HepG2 (cell line): ENCODE results near the gene CARD16. TPM values are rescaled to one million over a fixed set of nuclear protein-coding genes. Genes with fewer than 3 reads are reported as not detected.
A peak's percentile ranks its signal among the peaks of the same experiment; 100 is the strongest.

Source experiments
- AFF4 ChIP-seq: sonication (generic); formaldehyde crosslinking; IDR thresholded peaks from 2 replicates; pipeline ENCODE4 v1.4.0; 2020; ENCODE audit warnings: missing genetic modification reagents
- CBFB ChIP-seq: sonication (generic); formaldehyde crosslinking; IDR thresholded peaks from 2 replicates; pipeline ENCODE4 v1.4.0; 2020; ENCODE audit warnings: missing genetic modification reagents
- CERS6 ChIP-seq: sonication (generic); formaldehyde crosslinking; IDR thresholded peaks from 2 replicates; pipeline ENCODE4 v1.5.0; 2020; ENCODE audit warnings: missing genetic modification reagents
- CHD2 ChIP-seq: IDR thresholded peaks from 2 replicates; pipeline ENCODE4 v1.6.1; 2011; ENCODE audit warnings: low read depth, low read length, improper control_type of control experiment
- EZH2 ChIP-seq: conservative IDR thresholded peaks from 2 replicates; pipeline ENCODE4 v1.6.1; 2012; ENCODE audit warnings: mild to moderate bottlenecking, low read depth, low read length, moderate library complexity
- GABPA ChIP-seq, 2 experiments: IDR thresholded peaks; 2 replicates each; pipeline ENCODE4 v1.6.1; 2011 to 2016; ENCODE audit warnings: low read depth in 2 of 2, low read length in 1 of 2, missing biosample characterization in 1 of 2, missing genetic modification characterization in 1 of 2
- MBD4 ChIP-seq: IDR thresholded peaks from 2 replicates; pipeline ENCODE4 v1.6.1; 2012; ENCODE audit warnings: low read length, inconsistent platforms, borderline replicate concordance
- PHF21A ChIP-seq: sonication (generic); formaldehyde crosslinking; IDR thresholded peaks from 2 replicates; pipeline ENCODE4 v1.5.0; 2020; ENCODE audit warnings: mild to moderate bottlenecking, missing genetic modification reagents
- PITX1 ChIP-seq: sonication (generic); formaldehyde crosslinking; IDR thresholded peaks from 2 replicates; pipeline ENCODE4 v1.5.1; 2020; ENCODE audit warnings: mild to moderate bottlenecking, missing genetic modification reagents
- PLRG1 ChIP-seq: fragments of 450-650 bp; conservative IDR thresholded peaks from 2 replicates; pipeline ENCODE4 v1.6.1; 2016
- SATB2 ChIP-seq: sonication (generic); formaldehyde crosslinking; IDR thresholded peaks from 2 replicates; pipeline ENCODE4 v1.5.0; 2020; ENCODE audit warnings: missing genetic modification reagents
- SMAD3 ChIP-seq: sonication (generic); formaldehyde crosslinking; IDR thresholded peaks from 2 replicates; pipeline ENCODE4 v1.4.0; 2020; ENCODE audit warnings: missing genetic modification reagents
- SNAI1 ChIP-seq: sonication (generic); formaldehyde crosslinking; IDR thresholded peaks from 2 replicates; pipeline ENCODE4 v1.5.0; 2020; ENCODE audit warnings: mild to moderate bottlenecking, missing genetic modification reagents, borderline replicate concordance
- SP2 ChIP-seq: sonication (generic); formaldehyde crosslinking; IDR thresholded peaks from 2 replicates; pipeline ENCODE4 v1.5.1; 2020; ENCODE audit warnings: mild to moderate bottlenecking, missing genetic modification reagents
- SSRP1 ChIP-seq: IDR thresholded peaks from 2 replicates; pipeline ENCODE4 v1.6.1; 2016; ENCODE audit warnings: control low read depth
- TCF7 ChIP-seq: sonication (generic); IDR thresholded peaks from 2 replicates; pipeline ENCODE4 v1.6.1; 2016; ENCODE audit warnings: antibody characterized with exemption, low read depth
- THYN1 ChIP-seq: sonication (generic); formaldehyde crosslinking; IDR thresholded peaks from 2 replicates; pipeline ENCODE4 v1.8.1; 2023; ENCODE audit warnings: low read depth, mild to moderate bottlenecking, moderate library complexity, missing genetic modification reagents, borderline replicate concordance
- ZGPAT ChIP-seq: IDR thresholded peaks from 2 replicates; pipeline ENCODE4 v1.6.1; 2016; ENCODE audit warnings: mild to moderate bottlenecking
- ZNF251 ChIP-seq: sonication (generic); formaldehyde crosslinking; IDR thresholded peaks from 2 replicates; pipeline ENCODE4 v1.9.0; 2021; ENCODE audit warnings: mild to moderate bottlenecking, missing genetic modification reagents
- ZNF354B ChIP-seq: sonication (generic); formaldehyde crosslinking; IDR thresholded peaks from 2 replicates; pipeline ENCODE4 v1.8.0; 2022; ENCODE audit warnings: mild to moderate bottlenecking, missing genetic modification reagents
- ZNF430 ChIP-seq: sonication (generic); formaldehyde crosslinking; IDR thresholded peaks from 2 replicates; pipeline ENCODE4 v1.9.0; 2021; ENCODE audit warnings: mild to moderate bottlenecking, missing genetic modification reagents
- ZNF615 ChIP-seq: sonication (generic); formaldehyde crosslinking; IDR thresholded peaks from 2 replicates; pipeline ENCODE4 v1.5.0; 2020; ENCODE audit warnings: mild to moderate bottlenecking, missing genetic modification reagents, borderline replicate concordance
- ZNF691 ChIP-seq: sonication (generic); formaldehyde crosslinking; IDR thresholded peaks from 2 replicates; pipeline ENCODE4 v1.4.0; 2020; ENCODE audit warnings: missing genetic modification reagents, low read depth, mild to moderate bottlenecking, borderline replicate concordance
- ZNF766 ChIP-seq: sonication (generic); formaldehyde crosslinking; IDR thresholded peaks from 2 replicates; pipeline ENCODE4 v1.5.0; 2020; ENCODE audit warnings: missing genetic modification reagents, borderline replicate concordance
- ZNF776 ChIP-seq: sonication (generic); formaldehyde crosslinking; IDR thresholded peaks from 2 replicates; pipeline ENCODE4 v1.4.0; 2020; ENCODE audit warnings: mild to moderate bottlenecking, missing genetic modification reagents
- ZNF792 ChIP-seq: IDR thresholded peaks from 2 replicates; pipeline ENCODE4 v1.6.1; 2016
- ZSCAN12 ChIP-seq: sonication (generic); formaldehyde crosslinking; IDR thresholded peaks from 2 replicates; pipeline ENCODE4 v1.9.0; 2021; ENCODE audit warnings: mild to moderate bottlenecking, missing genetic modification reagents
- polyA plus RNA-seq, 8 experiments: library from polyadenylated mRNA; depleted of rRNA in 3 of 8; stranded (reverse) in 7 of 8; unstranded in 1 of 8; fragments of >200 nt; fragmentation: Illumina TruSeq in 4 of 8; extraction: Trizol in 4 of 8; gene quantifications; 2 replicates each; pipeline versions ENCODE4 v1.2.1 to v1.2.3, GENCODE V29; 2011 to 2016; ENCODE audit warnings: low read depth in 4 of 8, missing spikeins in 1 of 8, mixed read lengths in 1 of 8; ENCODE audit not compliant: insufficient read depth in 1 of 8
- total RNA-seq, 5 experiments: library from RNA; depleted of rRNA; stranded (reverse); fragments of >200 nt; fragmentation: Illumina TruSeq; extraction: Trizol; gene quantifications; 2 replicates each; pipeline ENCODE4 v1.2.3, GENCODE V29; 2016; ENCODE audit warnings: low read depth in 1 of 5

The CARD16 gene
- total and polyA plus RNA-seq, 2 of the 13 experiments (the other 11 are each of a cell fraction or from before 2014, with no cell fraction given), result 0.34 TPM; not detected in 1

- peak; percentile 74 for TF ChIP-seq ZGPAT (CRISPR knock-in tag)
- TF ChIP-seq ZNF354B (CRISPR knock-in tag), result no peak
- no peak for TF ChIP-seq SNAI1 (CRISPR knock-in tag)
- TF ChIP-seq CHD2, result no peak
- TF ChIP-seq EZH2, result no peak
- TF ChIP-seq AFF4 (CRISPR knock-in tag), result no peak
- TF ChIP-seq ZNF251 (CRISPR knock-in tag), result no peak
- peak; percentile 46; the same call in 1 of the 2 replicates for TF ChIP-seq PHF21A (CRISPR knock-in tag)
- TF ChIP-seq ZNF776 (CRISPR knock-in tag), result no peak
- TF ChIP-seq SATB2 (CRISPR knock-in tag), result no peak
- peak; percentile 58; the same call in 1 of the 2 replicates for TF ChIP-seq ZNF792 (CRISPR knock-in tag)
- no peak for TF ChIP-seq SP2
- no peak for TF ChIP-seq ZNF615 (CRISPR knock-in tag)
- no peak for TF ChIP-seq ZSCAN12 (CRISPR knock-in tag)
- no peak for TF ChIP-seq ZNF766 (CRISPR knock-in tag)
- no peak for TF ChIP-seq CERS6 (CRISPR knock-in tag)
- peak; percentile 64; the same call in 1 of the 2 replicates for TF ChIP-seq MBD4
- no peak for TF ChIP-seq ZNF691
- no peak for TF ChIP-seq SSRP1 (CRISPR knock-in tag)
- peak; percentile 60; the same call in 1 of the 2 replicates for TF ChIP-seq PITX1 (CRISPR knock-in tag)
- TF ChIP-seq PLRG1, result no peak
- no peak for TF ChIP-seq ZNF430 (CRISPR knock-in tag)
- no peak for TF ChIP-seq CBFB
- peak; percentile 46; the same call in 1 of the 2 replicates for TF ChIP-seq TCF7
- TF ChIP-seq SMAD3, result no peak
- TF ChIP-seq THYN1 (CRISPR knock-in tag), result no peak
- peak; percentile 46 for TF ChIP-seq GABPA (IDR thresholded peaks at IDR 0.05; ENCODE audit: low read depth, low read length)
- peak; percentile 83 for TF ChIP-seq GABPA (CRISPR knock-in tag; IDR thresholded peaks at IDR 0.05; ENCODE audit: low read depth)
Measured at GRCh38 chr11:104995001-104995408, 50.1 kb downstream of the CARD16 start (continued).
